GM12878 (cell line): ENCODE data around the gene SHOC2.

Source experiments
- BHLHE40 ChIP-seq, 2 experiments: fragments of 450-650 bp in 1 of 2; IDR thresholded peaks; 2 replicates each; pipeline ENCODE4 v1.6.1; 2011 to 2017; ENCODE audit warnings: low read depth in 2 of 2, borderline replicate concordance in 1 of 2, improper control_type of control experiment in 1 of 2, low read length in 1 of 2, mild to moderate bottlenecking in 1 of 2
- CBX5 ChIP-seq: sonication (generic); IDR thresholded peaks from 2 replicates; pipeline ENCODE4 v1.6.1; 2016; ENCODE audit warnings: low read depth, moderate library complexity, mild to moderate bottlenecking, inconsistent platforms
- CREM ChIP-seq: IDR thresholded peaks from 2 replicates; pipeline ENCODE4 v1.6.1; 2014; ENCODE audit warnings: antibody characterized with exemption, low read depth
- EP300 ChIP-seq, 2 experiments: fragments of 150-350 bp in 1 of 2; IDR thresholded peaks; 2 replicates each; pipeline ENCODE4 v1.6.1; 2011 to 2012; ENCODE audit warnings: low read depth in 2 of 2, low read length in 2 of 2, borderline replicate concordance in 1 of 2, improper control_type of control experiment in 1 of 2, inconsistent platforms in 1 of 2; ENCODE audit not compliant: control insufficient read depth in 1 of 2
- FOXM1 ChIP-seq: IDR thresholded peaks from 2 replicates; pipeline ENCODE4 v1.6.1; 2012; ENCODE audit warnings: low read depth, mild to moderate bottlenecking, inconsistent platforms, low read length, moderate library complexity
- GATAD2B ChIP-seq: fragments of 450-650 bp; conservative IDR thresholded peaks from 2 replicates; pipeline ENCODE4 v1.6.1; 2017; ENCODE audit warnings: low read depth, mild to moderate bottlenecking, moderate library complexity
- HCFC1 ChIP-seq: fragments of 150-350 bp; IDR thresholded peaks from 2 replicates; pipeline ENCODE4 v1.6.1; 2014; ENCODE audit warnings: low read length
- POLR2AphosphoS5 ChIP-seq: IDR thresholded peaks from 2 replicates; pipeline ENCODE4 v1.6.1; 2011; ENCODE audit warnings: mild to moderate bottlenecking, low read length, inconsistent platforms
- SMARCA5 ChIP-seq: fragments of 450-650 bp; IDR thresholded peaks from 2 replicates; pipeline ENCODE4 v1.6.1; 2017; ENCODE audit warnings: mild to moderate bottlenecking
- YY1 ChIP-seq: IDR thresholded peaks from 2 replicates; pipeline ENCODE4 v1.6.1; 2011; ENCODE audit warnings: low read depth, mild to moderate bottlenecking, low read length
- ZNF274 ChIP-seq: IDR thresholded peaks from one replicate; pipeline ENCODE4 v1.8.0; 2011; ENCODE audit not compliant: insufficient read length, insufficient read depth
- ZSCAN29 ChIP-seq: fragments of 450-650 bp; IDR thresholded peaks from 2 replicates; pipeline ENCODE4 v1.6.1; 2017; ENCODE audit warnings: mild to moderate bottlenecking, moderate library complexity
- TF ChIP-seq, protein P1 (sequence below): fragments of 450-650 bp; IDR thresholded peaks from 2 replicates; pipeline ENCODE4 v1.6.1; 2017; ENCODE audit warnings: borderline replicate concordance

DNA sequence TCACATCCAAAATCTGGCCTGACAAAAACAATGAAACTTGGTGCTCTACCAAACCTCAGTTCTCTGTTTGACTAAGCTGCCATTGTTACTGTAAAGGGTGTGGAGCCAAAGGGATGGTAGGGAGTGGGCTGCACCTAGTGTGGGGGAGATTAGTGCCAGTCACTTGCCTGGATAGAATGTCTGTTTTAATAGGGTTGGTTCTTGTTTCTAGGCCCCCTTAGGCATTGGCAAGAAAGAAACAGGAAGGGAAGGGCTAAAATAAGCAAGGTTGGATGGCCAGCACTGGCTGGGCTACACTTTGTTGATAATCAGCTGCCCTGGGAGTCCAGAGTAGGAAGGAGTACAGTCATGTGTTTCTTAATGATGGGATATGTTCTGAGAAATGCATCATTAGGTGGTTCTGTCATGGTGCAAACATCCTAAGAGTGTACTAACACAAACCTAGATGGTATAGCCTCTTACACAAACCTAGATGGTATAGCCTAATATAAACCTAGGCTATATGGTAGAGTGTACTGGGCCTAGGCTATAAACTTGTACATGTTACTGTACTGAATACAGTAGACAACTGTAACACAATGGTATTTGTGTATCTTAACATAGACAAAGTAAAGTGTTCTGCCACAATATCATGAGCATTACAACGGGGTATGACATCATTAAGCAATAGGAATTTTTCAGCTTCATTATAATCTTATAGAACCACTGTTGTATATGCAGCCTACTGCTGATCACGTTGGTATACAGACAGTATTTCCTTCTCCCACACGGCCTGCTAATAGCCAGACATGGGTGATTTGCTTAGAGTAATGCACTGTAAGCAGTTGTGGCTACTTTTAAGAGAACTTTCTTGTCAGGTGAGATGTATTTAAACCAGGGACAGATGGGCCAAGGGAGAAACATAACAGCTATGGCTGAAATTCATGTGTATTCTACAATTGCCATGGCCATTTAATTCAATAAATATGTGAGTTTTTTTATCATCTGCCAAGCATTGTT, 15.8 kb upstream of the SHOC2 start:
- no peak for TF ChIP-seq FOXM1
- no peak for TF ChIP-seq GATAD2B
- TF ChIP-seq EP300 (IDR thresholded peaks at IDR 0.05; ENCODE audit: borderline replicate concordance in 1 of 2, control insufficient read depth in 1 of 2, low read depth in 2 of 2, low read length in 2 of 2) = no peak
- no peak for TF ChIP-seq HCFC1
- TF ChIP-seq BHLHE40 (IDR thresholded peaks at IDR 0.05; ENCODE audit: borderline replicate concordance in 1 of 2, low read depth in 2 of 2, low read length in 1 of 2) = no peak
- no peak for TF ChIP-seq CBX5
- no peak for TF ChIP-seq POLR2AphosphoS5
- TF ChIP-seq ZSCAN29 = no peak
- no peak for TF ChIP-seq ZNF274
- TF ChIP-seq CREM = no peak
- TF ChIP-seq, protein P1, sequence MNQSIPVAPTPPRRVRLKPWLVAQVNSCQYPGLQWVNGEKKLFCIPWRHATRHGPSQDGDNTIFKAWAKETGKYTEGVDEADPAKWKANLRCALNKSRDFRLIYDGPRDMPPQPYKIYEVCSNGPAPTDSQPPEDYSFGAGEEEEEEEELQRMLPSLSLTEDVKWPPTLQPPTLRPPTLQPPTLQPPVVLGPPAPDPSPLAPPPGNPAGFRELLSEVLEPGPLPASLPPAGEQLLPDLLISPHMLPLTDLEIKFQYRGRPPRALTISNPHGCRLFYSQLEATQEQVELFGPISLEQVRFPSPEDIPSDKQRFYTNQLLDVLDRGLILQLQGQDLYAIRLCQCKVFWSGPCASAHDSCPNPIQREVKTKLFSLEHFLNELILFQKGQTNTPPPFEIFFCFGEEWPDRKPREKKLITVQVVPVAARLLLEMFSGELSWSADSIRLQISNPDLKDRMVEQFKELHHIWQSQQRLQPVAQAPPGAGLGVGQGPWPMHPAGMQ = no peak
- no peak for TF ChIP-seq YY1
- TF ChIP-seq SMARCA5 = no peak
